H1 (cell line): ENCODE measurements around the gene CMSS1. TPM values are rescaled to one million over a fixed set of nuclear protein-coding genes. Genes with fewer than 3 reads are reported as not detected.
A peak's percentile ranks its signal among the peaks of the same experiment; 100 is the strongest.

Experiments used
- CTCF ChIA-PET: fragments of 300-600 bp; sonication (Branson Sonifier 250); formaldehyde crosslinking; loops from one replicate; lab custom pipeline; 2021; ENCODE audit not compliant: partially characterized antibody; lab: Charles Lee
- POLR2A ChIA-PET: fragments of 300-600 bp; sonication (Branson Sonifier 250); formaldehyde crosslinking; loops from one replicate; lab custom pipeline; 2021; ENCODE audit warnings: inconsistent platforms; ENCODE audit not compliant: partially characterized antibody; lab: Charles Lee
- DNase-seq, 2 experiments: peaks; one replicate each; pipeline versions ENCODE4 v3.0.0 to v3.0.0-alpha.2; 2010 to 2022; ENCODE audit warnings: low spot score in 2 of 2, low read depth in 1 of 2, mixed read lengths in 1 of 2
- FAIRE-seq: peaks from 2 replicates; lab custom pipeline; 2011; peaks lifted over from hg19 to GRCh38; lab: Jason Lieb, UNC
- H2AFZ ChIP-seq: 2 replicates; pipeline ENCODE4 v1.8.1; 2012; ENCODE audit warnings: low read length, inconsistent platforms
- H2AK5ac ChIP-seq: 2 replicates; pipeline ENCODE4 v1.6.1; 2013; ENCODE audit warnings: low read depth, low read length
- H2BK120ac ChIP-seq: replicated peaks from 2 replicates; pipeline ENCODE3; 2013; ENCODE audit warnings: low read depth, low read length, inconsistent platforms
- H2BK12ac ChIP-seq: 2 replicates; pipeline ENCODE4 v1.6.1; 2013; ENCODE audit warnings: low read depth, low read length
- H2BK15ac ChIP-seq: 2 replicates; pipeline ENCODE4 v1.6.1; 2013; ENCODE audit warnings: low read length
- H2BK20ac ChIP-seq: 2 replicates; pipeline ENCODE4 v1.6.1; 2013; ENCODE audit warnings: low read length
- H2BK5ac ChIP-seq: 2 replicates; pipeline ENCODE4 v1.6.1; 2013; ENCODE audit warnings: low read depth, low read length
- H3K14ac ChIP-seq: 2 replicates; pipeline ENCODE4 v1.6.1; 2013; ENCODE audit warnings: inconsistent platforms; ENCODE audit not compliant: insufficient read length
- H3K18ac ChIP-seq: 2 replicates; pipeline ENCODE4 v1.6.1; 2013; ENCODE audit warnings: low read length; ENCODE audit errors: extremely low read depth
- H3K23ac ChIP-seq: 2 replicates; pipeline ENCODE4 v1.6.1; 2013; ENCODE audit warnings: inconsistent platforms; ENCODE audit not compliant: insufficient read length
- H3K23me2 ChIP-seq: 2 replicates; pipeline ENCODE4 v1.6.1; 2013; ENCODE audit warnings: low read depth, low read length
- H3K27ac ChIP-seq: 2 replicates; pipeline ENCODE4 v1.6.1; 2011; ENCODE audit warnings: low read depth, low read length, inconsistent platforms
- H3K27me3 ChIP-seq, 4 experiments: replicated peaks in 1 of 4; 1 replicate in 1 of 4; 2 replicates in 3 of 4; pipeline versions ENCODE4 v1.6.1 to v1.8.1; 2011 to 2013; ENCODE audit warnings: low read length in 3 of 4, mild to moderate bottlenecking in 3 of 4, inconsistent platforms in 2 of 4, mixed read lengths in 2 of 4, moderate library complexity in 1 of 4; ENCODE audit not compliant: control insufficient read depth in 3 of 4, insufficient read depth in 3 of 4; ENCODE audit errors: extremely low read depth in 1 of 4
- H3K36me3 ChIP-seq, 4 experiments: 2 replicates each; pipeline versions ENCODE4 v1.6.1 to v1.8.1; 2011 to 2013; ENCODE audit warnings: mild to moderate bottlenecking in 4 of 4, low read length in 3 of 4, moderate library complexity in 2 of 4, control low read depth in 1 of 4, inconsistent platforms in 1 of 4; ENCODE audit not compliant: insufficient read depth in 4 of 4, control insufficient read depth in 2 of 4
- H3K4ac ChIP-seq: replicated peaks from 2 replicates; pipeline ENCODE3; 2013; ENCODE audit warnings: low read length, low read depth, mixed read lengths, inconsistent platforms; ENCODE audit not compliant: insufficient read length
- H3K4me1 ChIP-seq, 4 experiments: replicated peaks in 1 of 4; 1 replicate in 1 of 4; 2 replicates in 3 of 4; pipeline versions ENCODE4 v1.6.1 to v1.8.1; 2011 to 2013; ENCODE audit warnings: low read length in 3 of 4, inconsistent platforms in 2 of 4, mixed read lengths in 1 of 4; ENCODE audit not compliant: insufficient read depth in 4 of 4, control insufficient read depth in 3 of 4
- H3K4me2 ChIP-seq, 2 experiments: 2 replicates each; pipeline versions ENCODE4 v1.6.1 to v1.8.1; 2011 to 2013; ENCODE audit warnings: low read depth in 2 of 2, low read length in 2 of 2, control low read depth in 1 of 2, inconsistent platforms in 1 of 2, mild to moderate bottlenecking in 1 of 2; ENCODE audit not compliant: insufficient read depth in 1 of 2
- H3K4me3 ChIP-seq, 4 experiments: fragments of 200-600, 300-600 bp in 1 of 4; sonication (generic), shearing (Covaris generic), sonication (Bioruptor Twin) in 1 of 4; 2 replicates each; pipeline versions ENCODE4 v1.5.1 to v1.8.1; 2011 to 2016; ENCODE audit warnings: low read length in 4 of 4, low read depth in 3 of 4, control low read depth in 2 of 4, inconsistent platforms in 2 of 4, mild to moderate bottlenecking in 2 of 4, mixed read lengths in 1 of 4, moderate library complexity in 1 of 4; ENCODE audit not compliant: insufficient read depth in 2 of 4; ENCODE audit errors: extremely low read depth in 1 of 4
- H3K56ac ChIP-seq: replicated peaks from 2 replicates; pipeline ENCODE3; 2013; ENCODE audit warnings: low read depth, mild to moderate bottlenecking, mixed read lengths, low read length, inconsistent platforms; ENCODE audit not compliant: insufficient read length
- H3K79me1 ChIP-seq: 2 replicates; pipeline ENCODE4 v1.6.1; 2013; ENCODE audit warnings: low read depth, low read length, control low read depth
- H3K79me2 ChIP-seq, 2 experiments: 2 replicates each; pipeline versions ENCODE4 v1.6.1 to v1.8.1; 2012 to 2013; ENCODE audit warnings: low read length in 2 of 2, mild to moderate bottlenecking in 2 of 2, inconsistent platforms in 1 of 2; ENCODE audit not compliant: insufficient read depth in 2 of 2, control insufficient read depth in 1 of 2
- H3K9ac ChIP-seq, 4 experiments: replicated peaks in 1 of 4; 1 replicate in 1 of 4; 2 replicates in 3 of 4; pipeline versions ENCODE4 v1.6.1 to v1.8.1; 2011 to 2013; ENCODE audit warnings: low read depth in 3 of 4, low read length in 3 of 4, control low read depth in 2 of 4, mild to moderate bottlenecking in 2 of 4, moderate library complexity in 2 of 4, inconsistent platforms in 1 of 4; ENCODE audit errors: extremely low read depth in 1 of 4
- H3K9me3 ChIP-seq, 2 experiments: 2 replicates each; pipeline versions ENCODE4 v1.6.1 to v1.8.1; 2012 to 2013; ENCODE audit warnings: mild to moderate bottlenecking in 2 of 2, moderate library complexity in 2 of 2, control low read depth in 1 of 2, inconsistent platforms in 1 of 2, low read depth in 1 of 2, low read length in 1 of 2, mixed read lengths in 1 of 2; ENCODE audit not compliant: insufficient read depth in 2 of 2
- H4K20me1 ChIP-seq, 2 experiments: replicated peaks in 1 of 2; 2 replicates each; pipeline versions ENCODE3 to v1.8.1; 2011 to 2013; ENCODE audit warnings: inconsistent platforms in 2 of 2, low read length in 2 of 2, mild to moderate bottlenecking in 1 of 2; ENCODE audit not compliant: insufficient read depth in 2 of 2, control insufficient read depth in 1 of 2
- H4K5ac ChIP-seq: 2 replicates; pipeline ENCODE4 v1.6.1; 2013; ENCODE audit warnings: low read length, low read depth, mixed read lengths, inconsistent platforms; ENCODE audit not compliant: insufficient read length
- H4K8ac ChIP-seq: 2 replicates; pipeline ENCODE4 v1.8.0; 2013; ENCODE audit warnings: mild to moderate bottlenecking, moderate library complexity, low read length, inconsistent platforms; ENCODE audit not compliant: insufficient read depth; ENCODE audit errors: extremely low read depth
- H4K91ac ChIP-seq: replicated peaks from 2 replicates; pipeline ENCODE3; 2013; ENCODE audit warnings: low read length, mixed read lengths, inconsistent platforms; ENCODE audit not compliant: insufficient read length
- ATF3 ChIP-seq: IDR thresholded peaks from 2 replicates; pipeline ENCODE4 v1.6.1; 2011; ENCODE audit warnings: low read depth, mild to moderate bottlenecking, low read length; ENCODE audit not compliant: insufficient read depth
- CEBPB ChIP-seq: IDR thresholded peaks from 2 replicates; pipeline ENCODE4 v1.6.1; 2012; ENCODE audit warnings: low read depth, low read length
- SIRT6 ChIP-seq: IDR thresholded peaks from one replicate; pipeline ENCODE4 v1.7.1; 2012; ENCODE audit warnings: low read length, inconsistent platforms
- SP2 ChIP-seq: IDR thresholded peaks from 2 replicates; pipeline ENCODE4 v1.6.1; 2012; ENCODE audit warnings: mild to moderate bottlenecking, low read length, inconsistent platforms
- WGBS, 2 experiments: shearing (Covaris generic) in 1 of 2; methylation state at CpG; one replicate each; pipeline versions ENCODE4 v1.1.6 to v1.1.7; 2013 to 2015; ENCODE audit warnings: low lambda C conversion rate in 2 of 2, mixed read lengths in 2 of 2, inconsistent platforms in 1 of 2, low coverage in 1 of 2, missing lambda C conversion rate in 1 of 2; ENCODE audit not compliant: insufficient replicate concordance in 2 of 2, insufficient coverage in 1 of 2, insufficient read length in 1 of 2; ENCODE audit errors: extremely low coverage in 1 of 2, missing lambda C conversion rate in 1 of 2; 5-methylcytosine and 5-hydroxymethylcytosine counted together
- polyA plus RNA-seq, 7 experiments: library from polyadenylated mRNA; depleted of rRNA in 3 of 7; stranded (reverse) in 5 of 7; unstranded in 2 of 7; fragments of >200 nt in 5 of 7; fragments of 200-250 nt in 2 of 7; gene quantifications; 1 replicate in 5 of 7; 2 replicates in 1 of 7; 4 replicates in 1 of 7; pipeline versions ENCODE4 v1.2.1 to v1.2.3, GENCODE V29; 2011 to 2013; ENCODE audit warnings: missing spikeins in 2 of 7, mixed read lengths in 2 of 7
- total RNA-seq: library from RNA; stranded (reverse); fragmentation: NEBNext Ultra II Directional; extraction: Animal tissue kit (Norgen Biotek cat#: 25700); gene quantifications from 2 replicates; pipeline ENCODE4 v1.2.1, GENCODE V29; 2021

CMSS1 gene
- total and polyA plus RNA-seq, 2 of the 8 experiments (the other 6 are each of a cell fraction or from before 2014, with no cell fraction given), result 15.2 to 75.1 TPM

- no peaks in the 10 kb centered on the region for H3K36me3 ChIP-seq
- no peak overlapping the region for H2BK120ac ChIP-seq
- peaks cover 0 to 2% of the 10 kb centered on the region in 2 experiments for H4K20me1 ChIP-seq
- H3K27me3 ChIP-seq, result no peaks in the 10 kb centered on the region
- H2BK15ac ChIP-seq, result no peak overlapping the region
- TF ChIP-seq ATF3, result 0 out of 2 replicates have a peak, but pooled peaks have one; percentile 39
- peak; percentile 83 for TF ChIP-seq CEBPB
- TF ChIP-seq SP2, result no peak
- no peak for TF ChIP-seq SIRT6
- no peak for DNase-seq
- no peak for FAIRE-seq
- no peak overlapping the region for H2BK5ac ChIP-seq
- no peak overlapping the region for H3K23ac ChIP-seq
- H3K9ac ChIP-seq, result no peak overlapping the region
- H3K4me1 ChIP-seq, result peaks cover 0 to 7% (median 2%) of the 10 kb centered on the region in 4 experiments; a peak in 3 of 7 replicates
- H3K14ac ChIP-seq, result no peak overlapping the region
- H3K27ac ChIP-seq, result no peak overlapping the region
- CTCF ChIA-PET, result interaction anchor here (0.7 to 1.7 kb wide), 6 partner anchors 13 to 408 kb away, joined by 3 to 6 read pairs (median 4); no protein-coding TSS in a partner anchor
- H2BK20ac ChIP-seq, result no peak overlapping the region
- WGBS, 2 experiments, result 76% methylated on average over 6 of the region's 6 CpGs; no CpG with 5 or more reads in 1 of the 2 experiments
- no peak overlapping the region for H3K4me3 ChIP-seq
- H3K23me2 ChIP-seq, result no peaks in the 10 kb centered on the region
- H3K9me3 ChIP-seq, result no peaks in the 10 kb centered on the region
- H4K91ac ChIP-seq, result no peak overlapping the region
- POLR2A ChIA-PET, result interaction anchor here (0.6 kb wide), 1 partner anchor 175 kb away, joined by 3 read pairs; no protein-coding TSS in a partner anchor
- no peak overlapping the region for H4K8ac ChIP-seq
- H2AFZ ChIP-seq, result no peak overlapping the region
- no peak overlapping the region for H3K4ac ChIP-seq
- H4K5ac ChIP-seq, result no peak overlapping the region
- H3K79me1 ChIP-seq, result peaks cover 6% of the 10 kb centered on the region
- H3K4me2 ChIP-seq, result no peak overlapping the region
- no peak overlapping the region for H2AK5ac ChIP-seq
- no peak overlapping the region for H3K56ac ChIP-seq
- no peak overlapping the region for H2BK12ac ChIP-seq
- H3K18ac ChIP-seq, result no peak overlapping the region
- peaks cover 0 to 33% of the 10 kb centered on the region in 2 experiments; a peak in 2 of 4 replicates for H3K79me2 ChIP-seq
Observed at GRCh38 chr3:99846477-99847160, 29.0 kb downstream of the CMSS1 start.
